Gastroesophageal sphincter (tissue), 4 donors: ENCODE measurements around the gene BEND7. TPM values are rescaled to one million over a fixed set of nuclear protein-coding genes. Genes with fewer than 3 reads are reported as not detected.

ENCODE experiments used
- ATAC-seq: fragments of 150-250 bp; one replicate; pipeline ENCODE4 v1.9.1; 2016; ENCODE audit warnings: mild to moderate bottlenecking, moderate library complexity
- H3K27ac ChIP-seq, 4 donors: fragments of 200-600 bp; sonication (generic) in 3 of 4; 1 replicate in 3 of 4; 2 replicates in 1 of 4; pipeline ENCODE4 v1.5.1; 2016 to 2019
- H3K27me3 ChIP-seq: fragments of 200-600 bp; sonication (generic); one replicate; pipeline ENCODE4 v1.5.1; 2019
- H3K36me3 ChIP-seq, 2 donors: fragments of 200-600 bp; sonication (generic); one replicate each; pipeline ENCODE4 v1.5.1; 2019; ENCODE audit warnings: control low read depth in 1 of 2
- H3K4me1 ChIP-seq, 3 donors: fragments of 200-600 bp; sonication (generic); 1 replicate in 2 of 3; 2 replicates in 1 of 3; pipeline ENCODE4 v1.5.1; 2016 to 2019; ENCODE audit warnings: control low read depth in 2 of 3
- H3K4me3 ChIP-seq, 2 donors: fragments of 200-600 bp; sonication (generic); one replicate each; pipeline ENCODE4 v1.5.1; 2019; ENCODE audit warnings: mild to moderate bottlenecking in 1 of 2, moderate library complexity in 1 of 2
- H3K9me3 ChIP-seq, 3 donors: fragments of 200-600 bp; sonication (generic); one replicate each; pipeline ENCODE4 v1.5.1; 2017 to 2019; ENCODE audit warnings: control low read depth in 2 of 3
- EP300 ChIP-seq: sonication (generic); formaldehyde crosslinking; IDR thresholded peaks from one replicate; pipeline ENCODE4 v1.6.1; 2017; ENCODE audit warnings: antibody characterized with exemption, mild to moderate bottlenecking
- POLR2A ChIP-seq, 2 donors: fragments of 450-650 bp; IDR thresholded peaks; one replicate each; pipeline ENCODE4 v1.6.1; 2017; ENCODE audit warnings: antibody characterized with exemption in 2 of 2, mild to moderate bottlenecking in 2 of 2, moderate library complexity in 1 of 2
- POLR2AphosphoS5 ChIP-seq: sonication (generic); formaldehyde crosslinking; IDR thresholded peaks from one replicate; pipeline ENCODE4 v1.6.1; 2017; ENCODE audit warnings: antibody characterized with exemption
- WGBS, 2 donors: methylation state at CpG; one replicate each; pipeline ENCODE4 v1.1.5; 2018; ENCODE audit warnings: low coverage in 1 of 2; 5-methylcytosine and 5-hydroxymethylcytosine counted together
- total RNA-seq, 4 donors: library from RNA; depleted of rRNA; stranded (reverse); fragments of >200 nt; gene quantifications; one replicate each; pipeline ENCODE4 v1.1.0, GENCODE V29; 2016
- TF ChIP-seq, protein P1 (sequence below), 4 experiments: fragments of 200-600 bp in 2 of 4; fragments of 450-650 bp in 2 of 4; sonication (generic) in 1 of 4; IDR thresholded peaks; one replicate each; pipeline ENCODE4 v1.5.1; 2017 to 2019; ENCODE audit warnings: antibody characterized with exemption in 4 of 4, mild to moderate bottlenecking in 2 of 4, moderate library complexity in 2 of 4

Gene BEND7
- total RNA-seq, 4 donors from 2014 or later = 18.4 to 25.9 (median 22.5) TPM

DNA sequence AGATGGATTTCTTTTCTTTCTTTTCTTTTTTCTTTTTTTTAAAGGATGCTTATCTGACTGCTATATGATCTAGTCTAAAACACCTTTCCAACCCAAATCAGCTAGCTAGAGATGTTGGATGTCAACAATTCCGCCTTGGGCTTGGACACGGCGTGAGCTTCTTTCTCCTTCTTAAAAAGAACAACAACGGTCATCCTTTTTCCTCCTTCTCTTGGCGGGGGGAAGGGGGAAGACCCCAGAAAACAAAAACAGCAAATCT, 1.0 kb downstream of the BEND7 start:
- peak overlapping the region; percentile 62 to 72 for H3K4me3 ChIP-seq
- peak overlapping the region; percentile 25 to 90 (median 88) for H3K27ac ChIP-seq
- no peaks in the 10 kb centered on the region for H3K9me3 ChIP-seq
- no peaks in the 10 kb centered on the region for H3K36me3 ChIP-seq
- no peaks in the 10 kb centered on the region for H3K27me3 ChIP-seq
- WGBS, 2 donors = 5% methylated on average over 5 of the region's 5 CpGs; no CpG with 5 or more reads in 1 of the 2 donors
- ATAC-seq = no peak
- no peak for TF ChIP-seq POLR2AphosphoS5
- H3K4me1 ChIP-seq = peaks cover 0 to 27% (median 5%) of the 10 kb centered on the region in 3 donors

- TF ChIP-seq, protein P1, sequence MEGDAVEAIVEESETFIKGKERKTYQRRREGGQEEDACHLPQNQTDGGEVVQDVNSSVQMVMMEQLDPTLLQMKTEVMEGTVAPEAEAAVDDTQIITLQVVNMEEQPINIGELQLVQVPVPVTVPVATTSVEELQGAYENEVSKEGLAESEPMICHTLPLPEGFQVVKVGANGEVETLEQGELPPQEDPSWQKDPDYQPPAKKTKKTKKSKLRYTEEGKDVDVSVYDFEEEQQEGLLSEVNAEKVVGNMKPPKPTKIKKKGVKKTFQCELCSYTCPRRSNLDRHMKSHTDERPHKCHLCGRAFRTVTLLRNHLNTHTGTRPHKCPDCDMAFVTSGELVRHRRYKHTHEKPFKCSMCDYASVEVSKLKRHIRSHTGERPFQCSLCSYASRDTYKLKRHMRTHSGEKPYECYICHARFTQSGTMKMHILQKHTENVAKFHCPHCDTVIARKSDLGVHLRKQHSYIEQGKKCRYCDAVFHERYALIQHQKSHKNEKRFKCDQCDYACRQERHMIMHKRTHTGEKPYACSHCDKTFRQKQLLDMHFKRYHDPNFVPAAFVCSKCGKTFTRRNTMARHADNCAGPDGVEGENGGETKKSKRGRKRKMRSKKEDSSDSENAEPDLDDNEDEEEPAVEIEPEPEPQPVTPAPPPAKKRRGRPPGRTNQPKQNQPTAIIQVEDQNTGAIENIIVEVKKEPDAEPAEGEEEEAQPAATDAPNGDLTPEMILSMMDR (IDR thresholded peaks at IDR 0.05) = no peak
- TF ChIP-seq POLR2A (IDR thresholded peaks at IDR 0.05) = no peak
- no peak for TF ChIP-seq POLR2AphosphoS5
- no peak for TF ChIP-seq EP300
- H3K9me3 ChIP-seq = no peaks in the 10 kb centered on the region
These were observed 1.6 kb downstream of the BEND7 start for GRCh38 chr10:13526948-13527863.

GRCh38 chr10:13525663-13526062, 3.2 kb downstream of the BEND7 start:
- no peak overlapping the region for H3K4me3 ChIP-seq
- H3K27ac ChIP-seq = no peak overlapping the region
- ATAC-seq = no peak
- H3K4me1 ChIP-seq = peaks cover 0 to 27% (median 5%) of the 10 kb centered on the region in 3 donors
- no peaks in the 10 kb centered on the region for H3K27me3 ChIP-seq
- peaks cover 0 to 5% of the 10 kb centered on the region in 2 donors for H3K36me3 ChIP-seq
- H3K9me3 ChIP-seq = no peaks in the 10 kb centered on the region
- WGBS, 2 donors = 90 to 94% methylated on average over 3 of the region's 3 CpGs
- TF ChIP-seq, protein P1 (IDR thresholded peaks at IDR 0.05) = no peak
- TF ChIP-seq POLR2AphosphoS5 (no peak), EP300 (no peak), POLR2A (IDR thresholded peaks at IDR 0.05) (no peak)

More at GRCh38 chr10:13526948-13527863, 1.6 kb downstream of the BEND7 start:
- Histone ChIP-seq H3K36me3 (no peaks in the 10 kb centered on the region), H3K4me1 (peaks cover 0 to 27% (median 5%) of the 10 kb centered on the region in 3 donors), H3K27me3 (no peaks in the 10 kb centered on the region), H3K27ac (peak overlapping the region; percentile 22 to 90 (median 57)), H3K4me3 (peak overlapping the region; percentile 62 to 72)
- 21 to 29% methylated on average over 10 of the region's 10 CpGs for WGBS, 2 donors
- no peak for ATAC-seq

DNA sequence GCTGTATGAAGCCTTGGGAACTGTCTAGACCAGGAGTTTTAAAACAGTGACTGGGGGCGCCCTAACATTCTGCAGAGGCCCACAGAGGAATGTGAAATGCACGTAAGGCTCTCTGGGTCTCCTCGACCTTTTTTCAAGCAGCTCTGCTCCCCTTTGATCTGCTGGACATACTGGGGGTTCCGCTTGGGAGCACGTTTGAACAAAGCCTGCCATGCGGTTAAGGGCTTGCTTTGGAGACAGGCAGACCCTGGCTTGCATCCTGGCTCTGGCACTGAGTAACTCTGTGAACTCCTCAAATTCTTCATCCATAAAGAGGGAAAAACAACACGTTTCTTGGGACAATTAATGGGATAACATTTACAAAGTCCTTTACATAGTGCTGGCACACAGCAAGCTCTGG, 7.8 kb downstream of the BEND7 start:
- H3K9me3 ChIP-seq = no peaks in the 10 kb centered on the region
- TF ChIP-seq POLR2AphosphoS5 (no peak), POLR2A (IDR thresholded peaks at IDR 0.05) (no peak), EP300 (no peak)
- TF ChIP-seq, protein P1 (IDR thresholded peaks at IDR 0.05) = no peak
- peaks cover 0 to 8% of the 10 kb centered on the region in 2 donors for H3K36me3 ChIP-seq
- no peak overlapping the region for H3K27ac ChIP-seq
- no peaks in the 10 kb centered on the region for H3K27me3 ChIP-seq
- no peak overlapping the region for H3K4me3 ChIP-seq
- ATAC-seq = no peak
- 69 to 80% methylated on average over 1 to 5 of the region's 7 CpGs for WGBS, 2 donors
- H3K4me1 ChIP-seq = peaks cover 0 to 15% (median 0%) of the 10 kb centered on the region in 3 donors

GRCh38 chr10:13520194-13520593, 8.6 kb downstream of the BEND7 start:
- H3K27me3 ChIP-seq = no peaks in the 10 kb centered on the region
- TF ChIP-seq EP300 (no peak), POLR2A (IDR thresholded peaks at IDR 0.05) (no peak), POLR2AphosphoS5 (no peak)
- TF ChIP-seq, protein P1 (IDR thresholded peaks at IDR 0.05) = no peak
- peaks cover 0 to 14% of the 10 kb centered on the region in 2 donors for H3K36me3 ChIP-seq
- no peak overlapping the region for H3K27ac ChIP-seq
- 89 to 91% methylated on average over 3 to 8 of the region's 8 CpGs for WGBS, 2 donors
- no peak for ATAC-seq
- H3K4me1 ChIP-seq = peaks cover 0 to 15% (median 0%) of the 10 kb centered on the region in 3 donors
- no peaks in the 10 kb centered on the region for H3K9me3 ChIP-seq
- no peak overlapping the region for H3K4me3 ChIP-seq
